Immature natural killer cell (primary cell): Measurements from ENCODE around the gene MDFIC2. TPM values are rescaled to one million over a fixed set of nuclear protein-coding genes. Genes with fewer than 3 reads are reported as not detected.
"Not testable (repeated sequence)": the region's sequence is repeated elsewhere in the genome, so short reads cannot be mapped to it uniquely, and the experiment has no call there.

Experiments used
- DNase-seq, 3 donors: peaks; one replicate each; pipeline ENCODE4 v3.0.0; 2022; ENCODE audit warnings: mixed read lengths in 1 of 3
- H3K27ac Mint-ChIP-seq, 6 donors: one replicate each; pipeline ENCODE4 v1.8.0; 2020; ENCODE audit warnings: mixed read lengths in 6 of 6, mild to moderate bottlenecking in 5 of 6, inconsistent platforms in 4 of 6, moderate library complexity in 3 of 6
- H3K27me3 Mint-ChIP-seq, 3 donors: one replicate each; pipeline ENCODE4 v1.8.0; 2020 to 2021; ENCODE audit warnings: low read depth in 3 of 3, mild to moderate bottlenecking in 3 of 3, mixed read lengths in 3 of 3, moderate library complexity in 3 of 3, inconsistent platforms in 1 of 3
- H3K36me3 Mint-ChIP-seq, 3 donors: one replicate each; pipeline ENCODE4 v1.8.0; 2020; ENCODE audit warnings: mixed read lengths in 3 of 3, inconsistent platforms in 2 of 3, mild to moderate bottlenecking in 2 of 3
- H3K4me1 Mint-ChIP-seq, 2 donors: one replicate each; pipeline ENCODE4 v1.8.0; 2020; ENCODE audit warnings: inconsistent platforms in 2 of 2, mild to moderate bottlenecking in 2 of 2, mixed read lengths in 2 of 2, moderate library complexity in 1 of 2
- H3K4me3 Mint-ChIP-seq, 5 donors: one replicate each; pipeline ENCODE4 v1.8.0; 2020; ENCODE audit warnings: mild to moderate bottlenecking in 5 of 5, mixed read lengths in 5 of 5, inconsistent platforms in 3 of 5, moderate library complexity in 3 of 5
- H3K9me3 Mint-ChIP-seq, 6 donors: one replicate each; pipeline ENCODE4 v1.8.0; 2020; ENCODE audit warnings: mild to moderate bottlenecking in 6 of 6, mixed read lengths in 6 of 6, inconsistent platforms in 4 of 6, moderate library complexity in 3 of 6
- polyA plus RNA-seq, 3 donors: library from polyadenylated mRNA; unstranded; fragments of 300-500 nt; fragmentation: Illumina TruSeq; gene quantifications; one replicate each; pipeline ENCODE4 v1.2.3, GENCODE V29; 2021

MDFIC2 gene
- polyA plus RNA-seq, 3 donors from 2014 or later, result not detected

- no peak for DNase-seq
- Mint-ChIP-seq H3K27ac (no peak overlapping the region), H3K4me1 (no peaks in the 10 kb centered on the region), H3K9me3 (peaks cover 5 to 9% (median 7%) of the 10 kb centered on the region in 6 donors), H3K36me3 (peaks cover 0 to 6% (median 0%) of the 10 kb centered on the region in 3 donors), H3K4me3 (no peak overlapping the region), H3K27me3 (no peaks in the 10 kb centered on the region)
Measured at GRCh38 chr3:70291097-70291482, 21.3 kb downstream of the MDFIC2 start.

- H3K27me3 Mint-ChIP-seq, H3K4me1 Mint-ChIP-seq, H3K27ac Mint-ChIP-seq, H3K4me3 Mint-ChIP-seq, DNase-seq, H3K36me3 Mint-ChIP-seq: not testable (repeated sequence)
- peaks cover 5 to 11% (median 7%) of the 10 kb centered on the region in 6 donors for H3K9me3 Mint-ChIP-seq
Measured at GRCh38 chr3:70290431-70291096, 21.9 kb downstream of the MDFIC2 start.

GRCh38 chr3:70281663-70282062 lies 30.8 kb downstream of the MDFIC2 start:
- Mint-ChIP-seq H3K4me1 (no peaks in the 10 kb centered on the region), H3K27ac (no peak overlapping the region), H3K27me3 (peaks cover 0 to 1% (median 0%) of the 10 kb centered on the region in 3 donors), H3K9me3 (peaks cover 0 to 14% (median 7%) of the 10 kb centered on the region in 6 donors), H3K36me3 (no peaks in the 10 kb centered on the region), H3K4me3 (no peak overlapping the region)
- DNase-seq, result no peak

GRCh38 chr3:70277304-70277703 lies 35.1 kb downstream of the MDFIC2 start:
- H3K4me1 Mint-ChIP-seq, result no peaks in the 10 kb centered on the region
- no peak overlapping the region for H3K27ac Mint-ChIP-seq
- peaks cover 0 to 14% (median 5%) of the 10 kb centered on the region in 6 donors for H3K9me3 Mint-ChIP-seq
- peaks cover 0 to 1% (median 0%) of the 10 kb centered on the region in 3 donors for H3K27me3 Mint-ChIP-seq
- H3K4me3 Mint-ChIP-seq, result no peak overlapping the region
- H3K36me3 Mint-ChIP-seq, result no peaks in the 10 kb centered on the region
- DNase-seq, result no peak

- Mint-ChIP-seq H3K36me3 (no peaks in the 10 kb centered on the region), H3K4me3 (no peak overlapping the region), H3K27me3 (peaks cover 0 to 1% (median 0%) of the 10 kb centered on the region in 3 donors), H3K4me1 (no peaks in the 10 kb centered on the region), H3K9me3 (peaks cover 0 to 18% (median 5%) of the 10 kb centered on the region in 6 donors), H3K27ac (no peak overlapping the region)
- no peak for DNase-seq
Measured at GRCh38 chr3:70276901-70277300, 35.5 kb downstream of the MDFIC2 start.

GRCh38 chr3:70273492-70273891 lies 38.9 kb downstream of the MDFIC2 start:
- no peak overlapping the region for H3K27ac Mint-ChIP-seq
- no peak for DNase-seq
- no peaks in the 10 kb centered on the region for H3K36me3 Mint-ChIP-seq
- no peaks in the 10 kb centered on the region for H3K27me3 Mint-ChIP-seq
- no peak overlapping the region for H3K4me3 Mint-ChIP-seq
- H3K4me1 Mint-ChIP-seq, result no peaks in the 10 kb centered on the region
- H3K9me3 Mint-ChIP-seq, result peaks cover 0 to 7% (median 1%) of the 10 kb centered on the region in 6 donors

- Mint-ChIP-seq H3K9me3 (peaks cover 0 to 7% (median 1%) of the 10 kb centered on the region in 6 donors), H3K27me3 (no peaks in the 10 kb centered on the region), H3K27ac (no peak overlapping the region), H3K4me1 (no peaks in the 10 kb centered on the region), H3K36me3 (no peaks in the 10 kb centered on the region), H3K4me3 (no peak overlapping the region)
- DNase-seq, result no peak
Measured at GRCh38 chr3:70272798-70273197, 39.6 kb downstream of the MDFIC2 start.

GRCh38 chr3:70264122-70264780 lies 48.2 kb downstream of the MDFIC2 start:
- no peak overlapping the region for H3K4me3 Mint-ChIP-seq
- H3K27me3 Mint-ChIP-seq, result peaks cover 0 to 2% (median 2%) of the 10 kb centered on the region in 3 donors
- no peak overlapping the region for H3K27ac Mint-ChIP-seq
- no peaks in the 10 kb centered on the region for H3K4me1 Mint-ChIP-seq
- peaks cover 0 to 13% (median 5%) of the 10 kb centered on the region in 6 donors for H3K9me3 Mint-ChIP-seq
- DNase-seq, result no peak
- no peaks in the 10 kb centered on the region for H3K36me3 Mint-ChIP-seq

- Mint-ChIP-seq H3K36me3 (no peaks in the 10 kb centered on the region), H3K4me1 (no peaks in the 10 kb centered on the region), H3K4me3 (no peak overlapping the region), H3K9me3 (peaks cover 0 to 11% (median 4%) of the 10 kb centered on the region in 6 donors), H3K27me3 (peaks cover 0 to 4% (median 2%) of the 10 kb centered on the region in 3 donors), H3K27ac (no peak overlapping the region)
- DNase-seq, result no peak
Measured at GRCh38 chr3:70261283-70261682, 51.2 kb downstream of the MDFIC2 start.

GRCh38 chr3:70256566-70256965 lies 55.9 kb downstream of the MDFIC2 start:
- H3K4me1 Mint-ChIP-seq, result no peaks in the 10 kb centered on the region
- H3K36me3 Mint-ChIP-seq, result no peaks in the 10 kb centered on the region
- H3K9me3 Mint-ChIP-seq, result peaks cover 0 to 12% (median 3%) of the 10 kb centered on the region in 6 donors
- H3K27me3 Mint-ChIP-seq, result peaks cover 0 to 2% (median 0%) of the 10 kb centered on the region in 3 donors
- no peak overlapping the region for H3K4me3 Mint-ChIP-seq
- H3K27ac Mint-ChIP-seq, result no peak overlapping the region
- no peak for DNase-seq

GRCh38 chr3:70250492-70250891 lies 61.9 kb downstream of the MDFIC2 start:
- DNase-seq, result no peak
- Mint-ChIP-seq H3K4me1 (no peaks in the 10 kb centered on the region), H3K27ac (no peak overlapping the region), H3K4me3 (no peak overlapping the region), H3K9me3 (peaks cover 0 to 15% (median 9%) of the 10 kb centered on the region in 6 donors), H3K27me3 (peaks cover 0 to 2% (median 0%) of the 10 kb centered on the region in 3 donors), H3K36me3 (no peaks in the 10 kb centered on the region)

GRCh38 chr3:70249509-70250160 lies 62.8 kb downstream of the MDFIC2 start:
- H3K9me3 Mint-ChIP-seq, result peaks cover 0 to 15% (median 9%) of the 10 kb centered on the region in 6 donors
- H3K4me3 Mint-ChIP-seq, result no peak overlapping the region
- H3K27me3 Mint-ChIP-seq, result peaks cover 0 to 2% (median 0%) of the 10 kb centered on the region in 3 donors
- no peaks in the 10 kb centered on the region for H3K36me3 Mint-ChIP-seq
- H3K4me1 Mint-ChIP-seq, result no peaks in the 10 kb centered on the region
- no peak for DNase-seq
- no peak overlapping the region for H3K27ac Mint-ChIP-seq

GRCh38 chr3:70248856-70249255 lies 63.6 kb downstream of the MDFIC2 start:
- DNase-seq, result no peak
- Mint-ChIP-seq H3K36me3 (no peaks in the 10 kb centered on the region), H3K27me3 (peaks cover 0 to 2% (median 2%) of the 10 kb centered on the region in 3 donors), H3K4me3 (no peak overlapping the region), H3K4me1 (no peaks in the 10 kb centered on the region), H3K9me3 (peaks cover 0 to 19% (median 10%) of the 10 kb centered on the region in 6 donors), H3K27ac (no peak overlapping the region)

GRCh38 chr3:70247955-70248354 lies 64.5 kb downstream of the MDFIC2 start:
- no peak overlapping the region for H3K4me3 Mint-ChIP-seq
- no peak for DNase-seq
- peaks cover 0 to 2% (median 2%) of the 10 kb centered on the region in 3 donors for H3K27me3 Mint-ChIP-seq
- H3K36me3 Mint-ChIP-seq, result no peaks in the 10 kb centered on the region
- no peak overlapping the region for H3K27ac Mint-ChIP-seq
- H3K9me3 Mint-ChIP-seq, result peaks cover 0 to 23% (median 10%) of the 10 kb centered on the region in 6 donors
- no peaks in the 10 kb centered on the region for H3K4me1 Mint-ChIP-seq
